ENCODE results near the gene PTPRN2.
"Not testable (repeated sequence)": the region's sequence is repeated elsewhere in the genome, so short reads cannot be mapped to it uniquely, and the experiment has no call there.

PTPRN2 gene

GRCh38 chr7:157674715-157675426, 912.8 kb downstream of the PTPRN2 start:
- no peak for DNase-seq

DNA sequence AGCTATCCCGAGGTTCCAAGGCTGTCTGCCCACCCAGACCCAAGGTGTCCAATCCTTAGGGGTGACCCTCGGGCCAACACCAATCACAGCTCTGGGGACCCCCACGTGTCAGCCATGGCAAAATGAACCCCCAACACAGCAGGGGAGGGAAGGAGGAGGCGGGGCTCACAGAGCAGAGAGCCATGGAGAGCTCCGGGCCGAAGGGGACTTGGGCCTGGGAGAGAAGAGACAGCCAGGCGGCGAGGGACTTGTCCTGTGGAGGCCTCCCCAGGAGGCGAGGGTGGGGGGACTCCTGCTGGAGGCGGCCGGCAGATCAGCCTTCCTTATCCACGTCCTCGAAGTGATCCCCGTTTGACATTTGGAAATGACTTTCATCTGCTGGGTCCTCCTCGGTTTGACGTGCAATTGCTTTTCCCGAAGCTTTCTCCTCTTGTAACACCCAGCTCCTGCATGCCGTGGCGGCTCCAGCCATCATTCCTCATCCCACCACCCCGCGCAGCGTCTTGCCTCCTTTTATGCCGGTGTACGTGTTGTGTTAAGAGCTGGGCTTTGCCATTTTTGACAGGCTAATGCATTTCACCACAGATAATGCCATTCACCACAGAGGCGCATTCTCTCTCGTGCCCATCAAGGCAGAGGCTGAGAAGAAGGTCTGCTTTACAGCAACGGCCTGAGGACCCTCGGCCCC, 913.5 kb downstream of the PTPRN2 start:
- no peak for DNase-seq

- no peak for DNase-seq
Measured at GRCh38 chr7:157673573-157673972, 914.0 kb downstream of the PTPRN2 start.

GRCh38 chr7:157671358-157672255, 916.0 kb downstream of the PTPRN2 start:
- DNase-seq = no peak

- DNase-seq = no peak
Measured at GRCh38 chr7:157670490-157671357, 916.9 kb downstream of the PTPRN2 start.

DNA sequence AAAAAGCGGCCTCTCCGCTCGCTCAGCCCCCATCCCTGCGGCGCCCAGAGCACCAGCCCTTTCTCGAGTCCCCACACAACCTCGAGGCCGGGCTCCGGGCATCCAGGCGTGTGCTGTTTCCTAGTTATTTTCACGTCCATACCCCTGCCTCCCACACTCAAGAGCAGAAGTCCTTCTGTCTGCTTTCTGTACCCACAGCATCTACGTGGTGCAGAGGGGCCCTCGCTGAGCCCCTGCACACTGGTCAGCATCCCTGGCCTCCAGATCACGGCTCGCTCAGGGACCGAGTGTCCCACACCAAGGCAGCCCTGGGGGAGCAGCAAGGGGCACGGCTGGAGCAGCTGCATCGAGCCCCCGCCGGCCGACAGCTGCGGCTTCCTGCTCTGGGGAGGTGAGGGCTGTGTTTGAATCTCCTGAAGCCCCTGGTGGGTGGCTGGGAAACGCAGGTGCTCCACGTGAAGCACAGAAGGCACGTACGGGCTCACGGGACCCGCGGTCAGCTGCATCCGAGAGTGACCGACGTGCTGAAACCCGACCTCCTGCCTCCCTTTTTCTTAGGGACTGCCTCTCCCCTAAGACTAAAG, 917.8 kb downstream of the PTPRN2 start:
- DNase-seq = no peak

DNA sequence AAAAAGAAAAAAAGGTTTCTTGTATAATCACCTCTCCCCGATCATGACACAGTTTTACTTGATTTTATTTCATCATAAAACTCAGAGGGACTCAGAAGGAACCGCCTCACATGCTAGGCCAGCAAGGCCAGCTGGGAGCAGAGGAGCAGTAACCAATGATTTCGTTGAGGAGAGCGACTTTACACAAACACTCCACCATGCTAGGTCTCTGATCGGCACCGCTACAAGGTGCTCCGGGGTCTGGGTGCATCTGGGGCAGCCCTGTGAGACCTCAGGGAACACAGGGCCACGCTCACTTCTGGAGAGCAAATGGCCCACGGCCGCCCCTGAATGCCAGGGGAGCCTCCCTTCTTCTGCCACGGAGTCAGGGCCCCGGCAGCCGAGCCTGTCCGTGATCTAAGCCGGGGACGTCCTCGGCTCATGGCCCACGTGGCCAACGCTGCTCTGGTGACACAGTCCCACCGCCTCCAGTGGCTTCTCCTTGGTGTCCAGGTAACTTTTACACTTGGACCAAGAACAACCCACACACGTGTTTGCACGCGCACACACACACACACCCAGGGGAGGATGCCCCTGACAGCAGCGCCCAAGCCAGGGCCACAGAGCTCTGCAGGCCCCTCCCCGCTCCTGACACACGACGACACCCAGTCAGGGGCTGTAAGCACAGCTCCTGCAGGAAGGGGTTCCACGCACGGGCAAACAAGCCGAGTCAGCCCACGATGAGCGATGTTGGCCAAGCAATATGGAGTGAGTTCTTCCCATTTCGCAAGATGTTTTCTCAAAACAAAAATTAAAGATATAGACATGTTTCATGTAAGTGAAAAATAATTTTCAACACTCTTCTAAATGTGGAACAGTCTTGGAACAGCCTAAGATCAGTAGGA, 918.5 kb downstream of the PTPRN2 start:
- no peak for DNase-seq

- DNase-seq = no peak
Measured at GRCh38 chr7:157668221-157668883, 919.3 kb downstream of the PTPRN2 start.

DNA sequence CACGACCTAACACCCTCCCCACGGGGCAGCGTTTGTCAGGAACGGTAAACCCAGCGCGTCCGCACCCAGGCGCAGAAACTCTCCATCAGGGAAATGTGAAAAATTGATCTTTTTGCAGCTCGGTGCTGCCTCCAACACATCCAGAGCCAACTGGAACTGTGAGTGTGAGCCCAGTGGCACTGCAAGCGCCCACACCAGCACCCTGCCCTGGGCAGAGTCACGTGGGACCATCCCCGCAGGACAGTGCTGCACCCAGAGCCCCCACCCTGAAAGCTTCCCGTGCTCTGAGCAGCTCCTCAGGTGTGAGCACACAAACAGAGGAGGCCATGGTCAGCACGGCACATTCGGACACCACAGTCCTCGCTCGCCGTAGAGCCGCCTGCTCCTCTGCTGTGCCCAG, 919.9 kb downstream of the PTPRN2 start:
- DNase-seq = no peak

GRCh38 chr7:157667261-157667660, 920.4 kb downstream of the PTPRN2 start:
- no peak for DNase-seq

DNA sequence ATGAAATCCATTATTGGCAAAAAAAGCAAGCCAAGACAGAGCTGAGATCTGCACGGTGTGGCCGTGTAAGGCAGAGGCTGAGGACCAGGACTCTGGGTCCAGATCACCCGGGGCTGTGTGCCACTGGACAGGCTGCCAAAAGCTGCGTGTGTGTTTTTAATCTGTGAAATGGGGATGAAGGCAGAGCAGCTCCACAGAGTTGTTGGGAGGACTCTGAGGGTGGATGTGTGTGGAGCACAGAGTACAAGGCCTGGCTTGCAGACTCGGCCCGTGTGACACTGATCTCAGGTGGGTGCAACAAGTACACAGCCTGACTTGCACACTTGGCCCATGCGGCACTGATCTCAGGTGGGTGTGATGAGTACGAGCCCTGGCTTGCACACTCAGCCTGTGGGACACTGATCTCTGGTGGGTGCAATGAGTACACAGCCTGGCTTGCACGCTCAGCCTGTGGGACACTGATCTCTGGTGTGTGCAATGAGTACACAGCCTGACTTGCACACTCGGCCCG, 921.0 kb downstream of the PTPRN2 start:
- no peak for DNase-seq

GRCh38 chr7:157665634-157665988, 922.0 kb downstream of the PTPRN2 start:
- DNase-seq = not testable (repeated sequence)

GRCh38 chr7:157664871-157665633, 922.6 kb downstream of the PTPRN2 start:
- DNase-seq = no peak

DNA sequence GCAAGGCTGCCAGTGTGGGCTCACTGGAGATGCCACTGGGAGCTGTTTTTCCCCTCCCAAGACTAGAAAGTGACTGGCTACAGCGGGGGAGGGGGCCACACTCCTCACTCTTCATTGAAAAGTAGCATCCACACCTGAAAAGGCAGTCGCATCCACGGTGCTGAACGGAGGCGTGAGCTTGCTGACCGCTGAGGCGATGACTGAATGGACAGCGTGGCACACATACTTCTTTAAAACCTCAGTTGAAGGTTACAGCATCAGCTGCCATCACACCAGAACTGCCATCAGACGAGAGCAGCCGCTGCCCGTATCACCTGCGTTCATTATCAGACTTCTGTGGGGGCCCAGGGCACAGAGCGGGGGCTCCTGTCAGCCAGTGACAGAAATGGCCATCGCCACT, 923.6 kb downstream of the PTPRN2 start:
- DNase-seq = no peak

- DNase-seq = peak; percentile 52
Measured at GRCh38 chr7:157662981-157663716, 924.5 kb downstream of the PTPRN2 start.

DNA sequence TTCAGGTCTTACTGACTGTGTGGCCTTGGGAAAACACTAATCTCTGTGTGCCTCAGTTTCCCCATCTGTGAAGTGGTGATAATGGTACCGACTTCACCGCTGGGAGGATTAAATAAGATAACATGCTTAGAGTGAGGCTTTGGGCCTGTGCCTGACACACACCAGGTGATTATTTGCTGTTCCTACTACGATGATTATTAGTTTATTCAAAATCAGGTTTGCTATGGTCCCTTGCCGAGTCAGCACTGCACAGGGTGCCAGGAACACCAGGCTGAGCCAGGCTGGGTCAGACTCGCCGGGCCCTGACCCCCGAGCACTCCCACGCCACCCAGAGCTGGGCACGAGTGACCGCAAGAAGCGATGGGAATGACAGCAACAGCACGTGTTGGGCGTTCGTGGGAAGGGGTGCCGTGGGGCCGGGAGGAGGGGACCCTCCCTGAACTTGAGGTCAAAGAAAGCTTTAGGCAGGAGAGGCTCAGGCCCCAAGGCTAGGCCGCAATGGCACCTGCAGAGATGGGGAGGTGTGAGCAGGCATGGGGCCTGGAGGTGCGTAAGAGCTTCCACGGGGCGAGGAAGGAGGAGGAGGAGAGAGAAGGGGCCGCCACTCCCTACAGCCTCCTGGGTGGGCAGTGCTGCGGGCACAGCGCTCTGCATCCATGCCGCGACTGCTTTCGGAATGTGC, 925.4 kb downstream of the PTPRN2 start:
- DNase-seq = no peak

GRCh38 chr7:157661611-157661975, 926.0 kb downstream of the PTPRN2 start:
- DNase-seq = no peak

DNA sequence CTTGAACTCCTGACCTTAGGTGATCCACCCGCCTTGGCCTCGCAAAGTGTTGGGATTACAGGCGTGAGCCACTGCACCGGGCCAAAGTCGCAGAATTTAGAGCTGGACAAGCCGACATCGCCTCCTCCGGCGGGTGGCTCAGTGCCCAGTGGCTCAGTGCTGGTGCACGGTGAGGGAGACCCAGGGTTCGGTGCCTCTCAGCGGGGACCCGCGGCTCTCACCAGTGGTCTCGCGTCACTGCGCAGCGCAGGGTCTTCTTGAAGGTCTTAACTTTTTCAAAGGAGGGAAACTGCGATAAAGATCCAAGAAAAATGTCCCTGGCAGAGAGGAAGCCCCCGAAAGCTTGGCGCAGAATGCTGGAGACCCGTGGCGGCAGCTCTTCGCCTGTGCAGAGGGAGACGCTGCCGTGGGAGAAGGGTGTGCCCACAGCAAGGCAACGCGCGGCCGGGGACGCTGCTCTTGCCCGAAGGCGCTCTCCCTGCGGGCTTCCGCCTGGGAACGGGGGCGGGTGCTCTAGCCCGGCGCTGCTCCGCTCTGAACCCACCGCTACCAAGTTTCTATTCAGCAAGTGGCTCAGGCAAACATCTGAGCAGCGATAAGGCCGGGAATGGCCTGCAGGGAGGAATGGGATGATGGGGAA, 926.5 kb downstream of the PTPRN2 start:
- DNase-seq = no peak
